DOHH2 (cell line): ENCODE measurements around the gene C11orf91.

Experiments used
- H3F3A ChIP-seq: fragments of 200-600 bp; sonication (generic), shearing (Covaris generic); 2 replicates; pipeline ENCODE4 v1.6.0; 2016; ENCODE audit warnings: antibody characterized with exemption, mild to moderate bottlenecking; ENCODE audit not compliant: control insufficient read depth, insufficient read depth
- H3K27ac ChIP-seq: fragments of 200-600 bp; sonication (generic); 2 replicates; pipeline ENCODE4 v1.5.1; 2014; ENCODE audit warnings: low read depth, mild to moderate bottlenecking, low read length, moderate library complexity
- H3K27me3 ChIP-seq: fragments of 200-600 bp; sonication (generic); 2 replicates; pipeline ENCODE4 v1.6.1; 2014; ENCODE audit warnings: mild to moderate bottlenecking, low read length, mixed read lengths; ENCODE audit not compliant: control insufficient read depth
- H3K36me3 ChIP-seq: fragments of 200-600 bp; sonication (generic); 2 replicates; pipeline ENCODE4 v1.6.1; 2014; ENCODE audit warnings: mild to moderate bottlenecking, low read length, moderate library complexity, mixed read lengths; ENCODE audit not compliant: control insufficient read depth
- H3K4me1 ChIP-seq: fragments of 200-600 bp; sonication (generic); 2 replicates; pipeline ENCODE4 v1.6.1; 2014; ENCODE audit warnings: mild to moderate bottlenecking, low read length, mixed read lengths; ENCODE audit not compliant: control insufficient read depth
- H3K4me2 ChIP-seq: fragments of 200-600 bp; sonication (generic); 2 replicates; pipeline ENCODE4 v1.6.0; 2014; ENCODE audit warnings: mild to moderate bottlenecking, low read length, moderate library complexity
- H3K4me3 ChIP-seq: fragments of 200-600 bp; sonication (generic); 2 replicates; pipeline ENCODE4 v1.5.1; 2014; ENCODE audit warnings: mild to moderate bottlenecking, low read length, mixed read lengths
- H3K79me2 ChIP-seq: fragments of 200-600 bp; sonication (generic); 2 replicates; pipeline ENCODE4 v1.6.1; 2014; ENCODE audit warnings: mild to moderate bottlenecking, low read length, mixed read lengths; ENCODE audit not compliant: control insufficient read depth
- H3K9me2 ChIP-seq: fragments of 200-600 bp; sonication (generic); replicated peaks from 2 replicates; pipeline ENCODE4 v1.6.1; 2014; ENCODE audit warnings: mild to moderate bottlenecking, low read length, mixed read lengths; ENCODE audit not compliant: control insufficient read depth
- H3K9me3 ChIP-seq: fragments of 200-600 bp; sonication (generic); 2 replicates; pipeline ENCODE4 v1.6.1; 2014; ENCODE audit warnings: antibody characterized with exemption, low read length, mixed read lengths; ENCODE audit not compliant: control insufficient read depth, insufficient read depth
- H4K20me1 ChIP-seq: fragments of 200-600 bp; sonication (generic); 2 replicates; pipeline ENCODE4 v1.6.0; 2014; ENCODE audit warnings: low read depth, mild to moderate bottlenecking, antibody characterized with exemption, low read length, moderate library complexity; ENCODE audit not compliant: control insufficient read depth, insufficient read depth
- CTCF ChIP-seq: fragments of 200-600 bp; sonication (generic); IDR thresholded peaks from one replicate; pipeline ENCODE4 v1.5.1; 2014; ENCODE audit warnings: antibody characterized with exemption, mild to moderate bottlenecking, low read depth, low read length; ENCODE audit not compliant: poor library complexity, severe bottlenecking
- EZH2phosphoT487 ChIP-seq: fragments of 200-600 bp; sonication (generic); IDR thresholded peaks from 2 replicates; pipeline ENCODE4 v1.6.1; 2017; ENCODE audit warnings: borderline replicate concordance, mild to moderate bottlenecking, antibody characterized with exemption, low read length, moderate library complexity, mixed read lengths

C11orf91 gene

GRCh38 chr11:33668951-33669596, 31.6 kb downstream of the C11orf91 start:
- H3K4me3 ChIP-seq: no peak overlapping the region
- no peaks in the 10 kb centered on the region for H3F3A ChIP-seq
- H3K27ac ChIP-seq: no peak overlapping the region
- no peaks in the 10 kb centered on the region for H3K79me2 ChIP-seq
- no peak overlapping the region for H3K4me2 ChIP-seq
- H3K27me3 ChIP-seq: no peaks in the 10 kb centered on the region
- TF ChIP-seq CTCF: no peak
- TF ChIP-seq EZH2phosphoT487: no peak
- no peaks in the 10 kb centered on the region for H3K4me1 ChIP-seq
- H3K36me3 ChIP-seq: peaks cover 17% of the 10 kb centered on the region
- H4K20me1 ChIP-seq: no peaks in the 10 kb centered on the region
- no peaks in the 10 kb centered on the region for H3K9me3 ChIP-seq
- no peaks in the 10 kb centered on the region for H3K9me2 ChIP-seq

- H3K36me3 ChIP-seq: peaks cover 17% of the 10 kb centered on the region
These were observed 32.2 kb downstream of the C11orf91 start for GRCh38 chr11:33668468-33668825.

GRCh38 chr11:33667819-33668467, 32.7 kb downstream of the C11orf91 start:
- H3K9me3 ChIP-seq: no peaks in the 10 kb centered on the region
- no peak overlapping the region for H3K27ac ChIP-seq
- H3F3A ChIP-seq: no peaks in the 10 kb centered on the region
- H3K4me2 ChIP-seq: no peak overlapping the region
- no peaks in the 10 kb centered on the region for H3K4me1 ChIP-seq
- no peaks in the 10 kb centered on the region for H3K27me3 ChIP-seq
- no peaks in the 10 kb centered on the region for H4K20me1 ChIP-seq
- H3K36me3 ChIP-seq: peaks cover 19% of the 10 kb centered on the region
- no peak overlapping the region for H3K4me3 ChIP-seq
- no peaks in the 10 kb centered on the region for H3K9me2 ChIP-seq
- no peaks in the 10 kb centered on the region for H3K79me2 ChIP-seq
- TF ChIP-seq CTCF (no peak), EZH2phosphoT487 (no peak)

More at GRCh38 chr11:33668468-33668825, 32.2 kb downstream of the C11orf91 start:
- Histone ChIP-seq H3K27me3 (no peaks in the 10 kb centered on the region), H3K79me2 (no peaks in the 10 kb centered on the region), H4K20me1 (no peaks in the 10 kb centered on the region), H3K9me3 (no peaks in the 10 kb centered on the region), H3K4me2 (no peak overlapping the region), H3K27ac (no peak overlapping the region), H3K4me3 (no peak overlapping the region), H3K4me1 (no peaks in the 10 kb centered on the region), H3K9me2 (no peaks in the 10 kb centered on the region), H3F3A (no peaks in the 10 kb centered on the region)
- no peak for TF ChIP-seq EZH2phosphoT487
- no peak for TF ChIP-seq CTCF
